ENCODE results near the gene SPEG.
"Not testable (repeated sequence)": the region's sequence is repeated elsewhere in the genome, so short reads cannot be mapped to it uniquely, and the experiment has no call there.

SPEG gene

DNA sequence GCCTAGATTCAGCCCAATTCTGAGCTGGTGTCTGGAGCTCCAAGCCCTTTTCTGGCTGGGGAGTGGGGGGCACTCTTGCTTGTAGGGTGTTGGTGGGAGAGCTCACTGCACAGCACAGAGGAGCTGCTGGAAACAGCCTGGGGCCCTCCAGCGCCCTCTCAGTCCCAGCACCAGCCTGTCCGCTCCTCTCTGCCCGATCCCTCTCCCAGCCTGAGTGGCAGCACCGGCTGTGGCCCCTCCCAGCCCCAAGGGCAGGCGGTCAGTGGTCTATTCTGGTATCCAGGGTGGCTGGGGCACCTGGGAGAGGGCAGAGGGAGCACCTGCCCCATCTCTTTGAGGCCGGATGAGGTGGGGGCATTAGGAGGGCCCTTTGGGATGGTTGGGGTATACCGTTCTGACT lies 29.7 kb upstream of the SPEG start:
- DNase-seq (ENCODE audit: low read depth in 2 of 2, low spot score in 1 of 2): no peak

DNA sequence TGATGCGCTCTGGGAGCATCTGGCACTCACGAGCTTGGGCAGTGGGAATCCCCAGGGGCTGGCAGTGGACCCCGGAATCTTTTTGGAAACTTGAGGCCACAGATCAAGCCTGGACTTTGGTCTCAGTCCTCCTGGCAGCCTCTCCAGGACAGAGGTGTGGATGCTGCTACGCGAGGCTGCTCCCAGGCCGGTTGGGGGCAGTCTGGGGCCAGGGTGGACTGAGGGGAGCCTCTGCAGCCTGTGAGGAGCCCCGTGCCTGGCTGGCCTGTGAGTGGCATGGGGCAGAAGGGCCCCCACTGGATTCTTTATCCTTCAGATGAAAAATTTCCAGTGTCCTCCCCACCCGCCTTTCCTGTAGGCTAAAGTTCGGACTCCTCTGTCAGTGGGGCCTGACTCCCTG lies 29.2 kb upstream of the SPEG start:
- no peak for DNase-seq (ENCODE audit: low read depth in 2 of 2, low spot score in 1 of 2)

DNA sequence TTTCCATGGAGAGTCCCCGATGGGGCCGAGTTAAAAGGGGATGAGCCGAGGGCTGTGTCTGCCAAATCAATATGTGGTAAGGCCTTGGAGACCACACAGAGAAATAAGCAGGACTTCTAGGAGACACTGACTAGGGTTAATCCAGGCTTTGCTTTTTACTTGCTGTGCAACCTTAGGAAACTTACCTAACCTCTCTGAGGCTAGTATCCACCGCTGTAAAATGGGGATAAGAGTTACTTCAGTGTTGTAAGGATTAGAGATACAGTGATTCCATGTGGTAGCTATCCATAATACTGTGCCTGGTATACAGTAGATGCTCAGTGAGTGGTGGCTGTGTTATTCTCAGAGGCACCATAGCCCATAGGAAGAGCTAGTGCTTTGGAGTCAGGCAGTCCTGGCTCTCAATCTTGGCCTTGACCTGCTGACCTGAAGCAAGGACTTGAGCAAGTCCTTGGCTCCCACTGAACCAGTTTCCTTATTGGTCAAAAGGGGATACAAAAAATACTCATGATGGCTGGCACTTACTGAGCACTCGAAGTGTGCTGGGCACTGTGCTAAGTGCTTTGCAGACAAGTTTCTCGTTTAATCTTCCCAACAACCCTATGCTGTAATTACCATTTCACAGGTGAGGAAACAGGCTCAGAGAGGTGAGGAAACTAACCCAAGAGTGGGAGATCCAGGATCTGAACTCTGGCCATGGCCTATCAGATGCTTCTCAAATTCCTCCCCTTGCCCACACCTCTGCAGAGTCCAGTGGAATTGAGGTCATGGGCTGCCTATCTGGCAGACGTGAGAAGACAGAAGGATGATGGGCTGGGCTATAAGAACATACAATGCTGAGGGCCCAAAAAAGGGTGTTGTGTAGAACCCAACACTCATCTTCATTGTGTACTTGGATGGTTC lies 28.4 kb upstream of the SPEG start:
- no peak for DNase-seq (ENCODE audit: low read depth in 2 of 2, low spot score in 1 of 2)

DNA sequence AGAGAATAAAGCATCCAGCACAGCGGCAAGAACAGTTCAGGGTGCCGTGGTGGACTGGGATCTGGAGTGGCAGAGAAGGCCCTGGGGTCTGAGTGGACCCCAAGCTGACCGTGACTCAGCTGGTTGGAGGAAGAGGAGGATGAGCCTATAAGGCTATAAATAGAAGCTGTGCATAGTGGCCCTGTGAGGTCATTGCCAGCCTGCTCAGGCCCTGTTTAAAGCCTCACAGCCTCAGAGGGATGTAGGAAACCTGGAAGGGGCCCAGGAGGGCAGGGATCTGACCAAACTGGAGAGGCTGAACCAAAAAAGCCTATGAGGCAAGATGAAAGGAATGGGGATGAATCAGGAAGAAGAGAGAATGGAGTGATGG lies 27.8 kb upstream of the SPEG start:
- DNase-seq (ENCODE audit: low read depth in 2 of 2, low spot score in 1 of 2): no peak

DNA sequence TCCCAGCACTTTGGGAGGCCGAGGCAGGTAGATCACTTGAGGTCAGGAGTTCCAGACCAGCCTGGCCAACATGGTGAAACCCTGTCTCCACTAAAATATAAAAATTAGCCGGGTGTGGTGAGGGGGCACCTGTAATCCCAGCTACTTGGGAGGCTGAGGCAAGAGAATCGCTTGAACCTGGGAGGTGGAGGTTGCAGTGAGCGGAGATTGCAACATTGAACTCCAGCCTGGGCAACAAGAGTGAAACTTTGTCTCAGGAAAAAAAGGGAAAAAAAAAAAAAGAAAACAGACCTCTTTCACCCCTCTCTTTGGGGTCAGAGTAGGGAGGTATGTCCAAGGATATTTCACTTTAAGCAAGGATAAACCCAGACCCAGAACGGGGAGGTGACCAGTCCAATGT lies 27.3 kb upstream of the SPEG start:
- not testable (repeated sequence) for DNase-seq (ENCODE audit: low read depth in 2 of 2, low spot score in 1 of 2)

DNA sequence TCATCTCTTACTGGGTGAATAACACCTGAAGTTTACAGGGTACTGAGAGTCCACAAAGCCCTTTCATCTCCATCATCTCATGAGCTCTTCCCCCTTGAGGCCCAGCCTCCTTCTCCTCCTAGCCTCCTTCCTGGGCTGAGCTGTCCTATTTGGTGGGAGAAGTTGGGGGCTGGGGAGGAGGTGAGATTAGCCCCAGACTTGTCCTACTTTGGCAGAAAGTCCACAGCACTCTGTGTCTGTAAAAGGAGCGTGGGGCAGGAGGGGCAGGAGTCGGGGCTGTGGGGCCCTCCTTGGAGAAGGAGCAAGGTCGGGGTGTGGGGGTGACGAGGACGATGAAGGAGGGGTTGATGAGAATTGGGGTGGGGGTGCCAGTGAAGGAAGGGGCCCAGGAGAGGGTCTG lies 26.4 kb upstream of the SPEG start:
- no peak for DNase-seq (ENCODE audit: low read depth in 2 of 2, low spot score in 1 of 2)

DNA sequence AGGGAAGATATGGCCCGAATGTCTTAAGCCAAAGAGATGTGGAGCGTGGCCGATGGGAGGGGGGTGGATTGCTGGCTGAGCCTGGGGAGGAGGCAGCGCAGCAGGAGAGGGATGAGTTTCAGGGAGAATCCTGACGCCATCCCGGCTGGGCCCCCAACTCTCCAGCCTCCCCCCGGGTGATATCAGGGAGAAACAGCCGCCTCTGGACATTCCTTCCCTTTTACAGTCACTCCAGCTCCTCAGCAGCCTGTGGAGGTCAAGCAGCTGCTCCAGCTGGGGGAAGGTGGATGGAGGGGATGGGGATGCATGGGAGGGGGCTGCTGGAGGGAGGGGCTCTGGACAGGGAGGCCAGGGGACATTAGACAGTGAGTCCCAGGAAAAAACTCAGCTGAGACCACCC lies 26.0 kb upstream of the SPEG start:
- DNase-seq (ENCODE audit: low read depth in 2 of 2, low spot score in 1 of 2): no peak

DNA sequence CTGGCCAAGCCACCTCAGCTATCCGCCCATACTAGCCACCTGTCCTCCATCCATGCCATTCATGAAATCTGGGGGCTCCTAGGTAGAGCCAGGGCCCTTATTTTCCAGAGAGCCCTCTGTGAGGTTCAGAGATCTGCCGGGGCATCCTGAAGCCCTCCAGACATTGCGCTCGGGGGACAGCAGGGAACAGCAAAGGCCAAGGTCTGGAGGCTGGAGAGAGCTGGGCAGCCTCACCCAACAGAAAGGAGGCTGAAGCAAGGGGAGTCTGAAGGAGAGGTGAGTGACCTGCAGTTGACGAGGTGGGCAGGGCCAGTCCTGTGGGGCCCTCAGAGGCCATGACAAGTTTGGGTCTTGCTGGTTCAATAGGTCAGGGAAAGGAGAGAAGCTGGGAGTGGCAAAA lies 25.0 kb upstream of the SPEG start:
- DNase-seq (ENCODE audit: low read depth in 2 of 2, low spot score in 1 of 2): no peak

DNA sequence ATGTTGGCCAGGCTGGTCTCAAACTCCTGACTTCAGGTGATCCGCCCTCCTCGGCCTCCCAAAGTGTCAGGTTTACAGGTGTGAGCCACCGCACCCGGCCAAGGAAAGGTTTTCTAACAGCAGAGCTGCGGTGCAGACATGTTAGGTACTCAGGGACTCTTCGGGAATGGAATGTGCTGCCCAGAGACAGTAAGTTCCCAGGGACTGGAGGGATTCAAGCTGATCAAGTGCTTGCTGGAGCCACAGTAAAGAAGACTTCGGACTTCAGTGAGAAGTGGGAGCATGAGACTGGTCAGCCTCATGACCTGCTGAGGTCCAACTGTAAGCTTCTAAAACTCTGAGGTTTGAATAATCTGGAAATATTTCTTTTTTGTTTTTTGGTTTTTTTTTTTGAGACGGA lies 24.3 kb upstream of the SPEG start:
- no peak for DNase-seq (ENCODE audit: low read depth in 2 of 2, low spot score in 1 of 2)

DNA sequence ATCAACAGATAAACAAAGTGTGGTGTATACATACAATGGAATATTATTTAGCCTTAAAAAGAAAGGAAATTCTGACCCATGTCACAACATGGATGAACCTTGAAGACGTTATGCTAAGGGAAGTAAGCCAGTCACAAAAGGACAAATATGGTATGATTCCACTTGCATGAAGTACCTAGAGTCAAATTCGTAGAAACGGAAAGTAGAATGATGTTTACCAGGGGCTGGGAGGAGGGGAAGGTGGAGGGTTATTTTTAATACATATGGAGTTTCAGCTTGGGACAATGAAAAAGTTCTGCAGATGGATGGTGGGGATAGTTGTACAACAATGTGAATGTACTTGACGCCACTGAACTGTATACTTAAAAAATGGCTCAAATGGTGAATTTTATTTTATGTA lies 19.8 kb upstream of the SPEG start:
- DNase-seq (ENCODE audit: low read depth in 2 of 2, low spot score in 1 of 2): no peak

DNA sequence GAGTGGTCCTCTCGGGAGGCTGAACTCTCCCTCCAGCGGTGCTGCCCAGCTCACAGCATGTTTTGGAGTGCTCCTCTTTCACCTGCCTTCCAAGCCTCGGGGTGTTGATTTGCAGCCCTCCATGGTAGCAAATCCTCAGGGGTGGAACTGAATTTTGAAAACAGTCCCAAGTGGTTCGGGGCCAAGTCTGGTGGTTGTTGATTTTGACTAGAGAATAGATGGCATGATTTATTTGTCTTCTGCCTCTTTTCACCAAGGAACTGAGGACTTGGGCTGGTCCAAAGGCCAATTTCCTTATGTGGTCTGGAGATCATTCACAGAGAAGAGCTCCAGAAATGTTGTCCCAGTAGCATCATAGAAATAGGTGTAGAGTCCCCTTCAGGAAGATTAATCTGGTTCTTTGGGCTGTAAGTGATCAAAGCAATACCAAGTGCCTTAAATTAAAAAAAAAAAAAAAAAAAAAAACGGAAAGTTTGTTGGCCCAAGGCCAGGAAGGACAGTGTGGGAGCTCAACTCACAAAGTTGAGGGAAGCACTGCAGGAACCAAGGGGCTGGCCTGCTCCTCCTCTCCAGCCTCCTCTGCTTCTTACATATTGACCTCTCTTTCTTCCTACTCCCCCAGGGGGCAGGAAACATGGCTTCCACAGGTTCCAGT lies 18.9 kb upstream of the SPEG start:
- no peak for DNase-seq (ENCODE audit: low read depth in 2 of 2, low spot score in 1 of 2)

DNA sequence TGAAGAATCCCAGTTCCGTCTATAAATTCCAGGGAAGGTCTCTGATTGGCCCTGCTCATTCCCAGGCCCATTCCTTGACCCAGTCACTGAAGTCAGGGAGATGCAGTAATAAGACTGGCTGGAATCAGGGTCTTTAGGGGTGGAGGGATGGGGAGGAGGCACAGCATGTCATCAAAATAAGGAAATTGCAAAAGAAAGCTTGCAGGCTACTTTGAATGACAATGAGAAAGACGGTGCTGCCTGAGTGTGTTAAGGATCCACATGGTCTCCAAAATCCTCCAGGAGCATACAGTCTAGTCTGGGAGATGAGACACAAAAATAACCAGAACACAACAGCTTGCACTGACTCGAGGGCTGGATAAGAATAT lies 18.4 kb upstream of the SPEG start:
- no peak for DNase-seq (ENCODE audit: low read depth in 2 of 2, low spot score in 1 of 2)

DNA sequence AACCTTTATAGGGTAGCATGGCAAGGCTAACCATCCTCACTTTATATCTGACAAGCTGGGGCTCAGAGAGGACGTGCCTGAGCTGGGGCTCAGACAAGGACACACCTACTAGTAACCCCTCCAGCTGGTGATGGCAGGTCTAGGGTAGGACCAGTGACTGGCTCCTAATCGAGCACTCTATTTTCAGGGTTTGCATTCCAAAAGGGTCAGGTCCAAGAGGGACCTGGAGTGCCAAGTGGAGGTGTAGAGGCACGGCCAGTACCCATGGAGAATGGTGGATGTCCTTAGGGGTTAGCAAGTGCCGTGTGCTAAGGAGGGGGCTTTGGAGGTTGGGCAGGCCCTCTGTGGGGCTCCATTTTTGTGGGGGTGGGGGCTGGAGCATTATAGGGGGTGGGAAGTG lies 17.7 kb upstream of the SPEG start:
- DNase-seq (ENCODE audit: low read depth in 2 of 2, low spot score in 1 of 2): no peak

DNA sequence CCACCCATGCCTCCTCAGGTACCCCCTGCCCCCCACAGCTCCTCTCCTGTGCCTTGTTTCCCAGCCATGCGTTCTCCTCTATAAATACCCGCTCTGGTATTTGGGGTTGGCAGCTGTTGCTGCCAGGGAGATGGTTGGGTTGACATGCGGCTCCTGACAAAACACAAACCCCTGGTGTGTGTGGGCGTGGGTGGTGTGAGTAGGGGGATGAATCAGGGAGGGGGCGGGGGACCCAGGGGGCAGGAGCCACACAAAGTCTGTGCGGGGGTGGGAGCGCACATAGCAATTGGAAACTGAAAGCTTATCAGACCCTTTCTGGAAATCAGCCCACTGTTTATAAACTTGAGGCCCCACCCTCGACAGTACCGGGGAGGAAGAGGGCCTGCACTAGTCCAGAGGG lies 17.3 kb upstream of the SPEG start:
- no peak for DNase-seq (ENCODE audit: low read depth in 2 of 2, low spot score in 1 of 2)

DNA sequence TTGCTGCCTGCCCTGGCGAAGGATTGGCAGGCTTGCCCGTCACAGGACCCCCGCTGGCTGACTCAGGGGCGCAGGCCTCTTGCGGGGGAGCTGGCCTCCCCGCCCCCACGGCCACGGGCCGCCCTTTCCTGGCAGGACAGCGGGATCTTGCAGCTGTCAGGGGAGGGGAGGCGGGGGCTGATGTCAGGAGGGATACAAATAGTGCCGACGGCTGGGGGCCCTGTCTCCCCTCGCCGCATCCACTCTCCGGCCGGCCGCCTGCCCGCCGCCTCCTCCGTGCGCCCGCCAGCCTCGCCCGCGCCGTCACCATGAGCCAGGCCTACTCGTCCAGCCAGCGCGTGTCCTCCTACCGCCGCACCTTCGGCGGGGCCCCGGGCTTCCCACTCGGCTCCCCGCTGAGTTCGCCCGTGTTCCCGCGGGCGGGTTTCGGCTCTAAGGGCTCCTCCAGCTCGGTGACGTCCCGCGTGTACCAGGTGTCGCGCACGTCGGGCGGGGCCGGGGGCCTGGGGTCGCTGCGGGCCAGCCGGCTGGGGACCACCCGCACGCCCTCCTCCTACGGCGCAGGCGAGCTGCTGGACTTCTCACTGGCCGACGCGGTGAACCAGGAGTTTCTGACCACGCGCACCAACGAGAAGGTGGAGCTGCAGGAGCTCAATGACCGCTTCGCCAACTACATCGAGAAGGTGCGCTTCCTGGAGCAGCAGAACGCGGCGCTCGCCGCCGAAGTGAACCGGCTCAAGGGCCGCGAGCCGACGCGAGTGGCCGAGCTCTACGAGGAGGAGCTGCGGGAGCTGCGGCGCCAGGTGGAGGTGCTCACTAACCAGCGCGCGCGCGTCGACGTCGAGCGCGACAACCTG lies 16.3 kb upstream of the SPEG start, which contains the start of gene DES:
Gene DES (plus strand): TSS at position 223 of the 857 bp plus-strand sequence. CDS start 86 bp downstream, at position 309.
- DNase-seq (ENCODE audit: low read depth in 2 of 2, low spot score in 1 of 2): no peak

DNA sequence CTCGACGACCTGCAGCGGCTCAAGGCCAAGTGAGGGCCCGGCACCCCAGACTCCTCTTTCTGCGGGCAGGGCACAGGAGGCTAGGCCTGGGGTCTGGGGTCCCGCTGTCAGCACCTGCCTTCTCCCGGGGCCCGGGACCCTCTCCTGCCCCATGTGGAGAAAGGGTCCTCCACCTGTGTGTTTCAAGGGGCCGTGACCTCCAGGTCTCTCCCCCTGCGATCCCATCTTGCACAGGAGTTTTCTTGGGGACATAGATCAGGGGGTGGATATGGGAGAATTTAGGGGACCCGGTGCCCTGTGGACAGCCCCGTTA lies 15.7 kb upstream of the SPEG start:
- no peak for DNase-seq (ENCODE audit: low read depth in 2 of 2, low spot score in 1 of 2)

DNA sequence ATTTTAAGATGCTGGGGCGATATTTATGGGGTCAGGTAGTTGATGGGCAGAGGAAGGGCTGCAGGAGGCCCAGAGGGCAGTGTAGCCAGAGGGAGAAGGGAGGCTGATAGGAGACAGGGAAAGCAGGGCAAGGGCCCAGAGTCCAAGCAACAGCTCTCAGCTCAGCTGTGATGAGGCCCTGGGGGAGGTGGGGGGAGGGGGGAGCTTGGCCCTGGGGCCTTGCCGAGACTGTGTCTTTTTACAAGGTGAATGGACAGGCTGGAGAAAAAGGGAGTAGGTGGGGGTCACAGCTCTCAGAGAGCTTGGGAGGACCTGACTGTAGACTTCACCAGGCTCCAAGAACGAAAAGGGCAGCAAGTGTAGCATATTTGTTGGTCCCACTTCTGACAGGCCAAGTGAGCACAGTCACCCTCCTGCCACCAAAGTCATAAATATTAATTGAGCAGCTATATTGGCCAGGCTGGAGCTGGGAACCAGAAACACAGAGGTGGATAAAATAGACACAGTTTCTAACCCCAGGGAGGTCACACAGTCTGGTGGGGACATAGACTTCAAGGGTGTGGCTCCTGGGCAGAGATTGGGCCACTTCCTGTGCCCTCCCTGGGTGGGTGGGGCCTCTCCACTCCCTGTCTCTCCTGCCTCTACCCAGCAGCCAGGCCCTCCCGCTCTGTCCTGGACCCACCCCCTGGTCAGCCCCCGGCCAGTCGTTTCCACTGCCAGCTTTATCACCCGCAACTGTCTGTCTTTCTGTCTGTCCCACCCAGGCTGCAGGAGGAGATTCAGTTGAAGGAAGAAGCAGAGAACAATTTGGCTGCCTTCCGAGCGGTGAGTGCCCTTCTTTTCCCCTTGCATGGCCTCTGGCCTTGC lies 15.1 kb upstream of the SPEG start:
- DNase-seq (ENCODE audit: low read depth in 2 of 2, low spot score in 1 of 2): no peak

DNA sequence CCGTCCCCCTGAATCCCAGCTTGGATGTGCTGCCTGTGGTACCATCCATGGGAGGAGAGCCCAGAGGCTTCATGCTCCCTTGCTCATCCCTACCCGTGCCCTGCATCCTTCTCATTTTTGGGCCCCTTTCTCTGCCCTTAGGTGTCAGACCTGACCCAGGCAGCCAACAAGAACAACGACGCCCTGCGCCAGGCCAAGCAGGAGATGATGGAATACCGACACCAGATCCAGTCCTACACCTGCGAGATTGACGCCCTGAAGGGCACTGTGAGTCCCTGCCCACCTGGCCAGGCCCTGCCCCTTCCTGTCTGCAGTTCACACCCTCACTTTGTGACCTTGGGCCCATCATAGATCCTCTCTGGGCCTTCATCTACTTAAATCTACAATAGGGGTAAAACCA lies 14.0 kb upstream of the SPEG start:
- DNase-seq (ENCODE audit: low read depth in 2 of 2, low spot score in 1 of 2): no peak

DNA sequence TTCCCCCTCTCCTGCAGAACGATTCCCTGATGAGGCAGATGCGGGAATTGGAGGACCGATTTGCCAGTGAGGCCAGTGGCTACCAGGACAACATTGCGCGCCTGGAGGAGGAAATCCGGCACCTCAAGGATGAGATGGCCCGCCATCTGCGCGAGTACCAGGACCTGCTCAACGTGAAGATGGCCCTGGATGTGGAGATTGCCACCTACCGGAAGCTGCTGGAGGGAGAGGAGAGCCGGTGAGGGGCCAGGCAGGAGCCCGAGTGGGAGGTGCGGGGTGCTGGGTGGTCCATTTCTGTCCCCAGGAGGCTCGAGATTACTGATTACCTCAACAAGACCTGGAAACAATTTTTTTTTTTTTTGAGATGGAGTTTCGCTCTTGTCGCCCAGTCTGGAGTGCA lies 13.3 kb upstream of the SPEG start:
- DNase-seq (ENCODE audit: low read depth in 2 of 2, low spot score in 1 of 2): no peak

DNA sequence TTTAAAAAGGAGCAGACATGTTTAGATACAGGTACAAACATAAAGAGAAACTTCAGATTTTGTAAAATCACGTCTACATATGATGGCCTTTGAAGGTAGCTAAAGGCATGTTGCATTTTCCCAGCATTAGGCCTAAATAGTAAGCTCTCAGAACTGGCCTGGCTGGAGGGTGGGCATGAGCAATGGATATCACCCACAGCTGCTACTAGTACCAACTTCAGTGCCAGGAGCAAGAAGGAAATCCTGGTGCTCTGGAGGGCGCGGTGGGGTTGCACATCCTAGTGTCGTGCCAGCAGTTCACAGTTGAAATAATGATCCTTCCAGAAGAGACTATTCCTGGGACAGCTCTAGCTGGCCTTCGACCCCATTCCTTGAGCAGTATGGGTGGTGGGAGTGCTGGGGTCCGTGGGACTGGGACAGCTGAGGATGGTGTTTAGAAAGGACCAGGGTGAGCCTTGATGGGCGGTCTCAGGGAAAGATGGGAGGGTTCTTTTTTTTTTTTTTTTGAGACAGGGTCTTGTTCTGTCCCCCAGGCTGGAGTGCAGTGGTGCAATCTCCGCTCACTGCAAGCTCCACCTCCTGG lies 11.6 kb upstream of the SPEG start:
- DNase-seq (ENCODE audit: low read depth in 2 of 2, low spot score in 1 of 2): no peak
